Dermis microvascular lymphatic vessel endothelial cell (primary cell): ENCODE measurements around the gene RBMY1B. TPM values are rescaled to one million over a fixed set of nuclear protein-coding genes. Genes with fewer than 3 reads are reported as not detected.
"Not testable (repeated sequence)": the region's sequence is repeated elsewhere in the genome, so short reads cannot be mapped to it uniquely, and the experiment has no call there.

Experiments used
- DNase-seq, 2 donors: peaks; one replicate each; pipeline versions ENCODE4 v3.0.0 to v3.0.0-alpha.2; 2010; ENCODE audit warnings: low read depth in 2 of 2
- total RNA-seq: library from RNA; depleted of rRNA; stranded (reverse); fragments of >200 nt; gene quantifications from 2 replicates; pipeline ENCODE4 v1.2.1, GENCODE V29; 2014

The RBMY1B gene
- not detected in 2 replicates for total RNA-seq

GRCh38 chrY:21511038-21511437 lies at the start of gene RBMY1B:
RBMY1B (plus strand) TSS chrY:21511338; CDS start chrY:21513351, 2,013 bp downstream.
- DNase-seq: not testable (repeated sequence)

GRCh38 chrY:21462915-21463314 lies 48.2 kb upstream of the RBMY1B start:
- not testable (repeated sequence) for DNase-seq

GRCh38 chrY:21482967-21483366 lies 28.2 kb upstream of the RBMY1B start:
- no peak for DNase-seq

GRCh38 chrY:21534579-21534978 lies 23.4 kb downstream of the RBMY1B start, which contains the start of gene RBMY1A1:
RBMY1A1 (plus strand) TSS chrY:21534879; CDS start chrY:21536892, 2,013 bp downstream.
- not testable (repeated sequence) for DNase-seq

GRCh38 chrY:21559316-21559984 lies 48.3 kb downstream of the RBMY1B start:
- DNase-seq: not testable (repeated sequence)

Other genes with a start within 250 kb of the RBMY1B start
- gene RBMY1A1, start 23.5 kb downstream of the RBMY1B start, total RNA-seq: not detected in 2 replicates